Heart left ventricle (tissue), 16 donors: ENCODE data around the gene CIRBP. TPM values are rescaled to one million over a fixed set of nuclear protein-coding genes. Genes with fewer than 3 reads are reported as not detected.

Experiments used
- ATAC-seq, 4 donors: fragments of 200-7000 bp; cut with Tn5 transposase; one replicate each; pipeline ENCODE4 v1.9.1; 2020 to 2022; ENCODE audit warnings: moderate library complexity in 4 of 4, mild to moderate bottlenecking in 3 of 4, moderate number of reproducible peaks in 1 of 4
- DNase-seq, 5 donors: peaks; one replicate each; pipeline ENCODE4 v3.0.0-alpha.2; 2020
- H3K27ac ChIP-seq, 12 donors: fragments of 200-600 bp; sonication (generic) in 4 of 12; one replicate each; pipeline versions ENCODE4 v1.5.0 to v1.8.0; 2016 to 2022; ENCODE audit warnings: mild to moderate bottlenecking in 2 of 12
- H3K27me3 ChIP-seq, 9 donors: fragments of 200-600 bp; sonication (generic) in 2 of 9; one replicate each; pipeline versions ENCODE4 v1.5.1 to v1.8.0; 2016 to 2022; ENCODE audit warnings: mild to moderate bottlenecking in 3 of 9
- H3K36me3 ChIP-seq, 9 donors: fragments of 200-600 bp; sonication (generic) in 2 of 9; one replicate each; pipeline versions ENCODE4 v1.5.0 to v1.8.0; 2018 to 2022; ENCODE audit warnings: mild to moderate bottlenecking in 2 of 9
- H3K4me1 ChIP-seq, 12 donors: fragments of 200-600 bp; sonication (generic) in 4 of 12; one replicate each; pipeline versions ENCODE4 v1.5.0 to v1.8.0; 2016 to 2022; ENCODE audit warnings: mild to moderate bottlenecking in 3 of 12
- H3K4me3 ChIP-seq, 12 donors: fragments of 200-600 bp; sonication (generic) in 4 of 12; one replicate each; pipeline versions ENCODE4 v1.5.0 to v1.8.0; 2017 to 2022; ENCODE audit warnings: mild to moderate bottlenecking in 9 of 12, moderate library complexity in 4 of 12
- H3K9me3 ChIP-seq, 12 donors: fragments of 200-600 bp; sonication (generic) in 4 of 12; one replicate each; pipeline versions ENCODE4 v1.5.0 to v1.8.0; 2016 to 2022; ENCODE audit warnings: mild to moderate bottlenecking in 1 of 12
- POLR2A ChIP-seq, 2 donors: fragments of 450-650 bp; IDR thresholded peaks; one replicate each; pipeline ENCODE4 v1.6.1; 2017; ENCODE audit warnings: antibody characterized with exemption in 2 of 2, mild to moderate bottlenecking in 2 of 2, moderate library complexity in 2 of 2
- WGBS, 4 donors: extraction: QIAGEN DNeasy Blood & Tissue Kit in 2 of 4; methylation state at CpG; one replicate each; pipeline versions ENCODE4 v1.1.5 to v1.1.7; 2013 to 2018; 5-methylcytosine and 5-hydroxymethylcytosine counted together
- intact Hi-C, 10 donors: fragments of 100-400 bp; cut with DNase I; formaldehyde crosslinking; loops; one replicate each; pipeline versions ENCODE4 v1.11.1 to v1.14.2; 2022
- polyA plus RNA-seq, 2 donors: library from polyadenylated mRNA; stranded (reverse); fragments of 200-250 nt; gene quantifications; one replicate each; pipeline ENCODE4 v1.2.3, GENCODE V29; 2013
- total RNA-seq, 9 donors: library from RNA; depleted of rRNA in 2 of 9; stranded (reverse); fragments of >200 nt in 2 of 9; fragmentation: NEBNext Ultra II Directional in 3 of 9; extraction: Animal tissue kit (Norgen Biotek cat#: 25700) in 3 of 9; gene quantifications; one replicate each; pipeline versions ENCODE4 v1.1.0 to v1.2.4, GENCODE V29; 2016 to 2023
- TF ChIP-seq, protein P1 (sequence below), 12 donors: fragments of 200-600 bp; sonication (generic) in 4 of 12; IDR thresholded peaks; one replicate each; pipeline versions ENCODE4 v1.5.0 to v1.8.0; 2018 to 2022; ENCODE audit warnings: antibody characterized with exemption in 12 of 12, mild to moderate bottlenecking in 5 of 12
- donor health status: ischemic (EF 13 %, LVEDD 7.1; RV severe dilation, severe dysfunction).
- donor health status: healthy with polysubstance abuse.
- donor health status: DM: no; HTN: yes; CAD: no.
- donor health status: DM: no; HTN: no; CAD: no.
- donor health status: ischemic (EF 25% LVEDD 6.9; RV normal size, moderate dysfunction).
- donor health status: ischemic (EF 25% LVEDD 5.7; RV mildly dilated, moderate dysfunction).
- donor health status: healthy.
- donor health status: DM: yes; HTN: yes; CAD: no.
- donor health status: ischemic (EF 35%, LVEDD 5.7; RV mildly dilated, moderate dysfunction).
- donor health status: nonischemic (EF 11% LVEDD 7.7; RV severe dilation, severe dysfunction).
- donor health status: DM: yes; HTN: yes; CAD: no.
- donor health status: PGD.
- donor health status: ischemic (EF 29% LVEDD 5.4; RV normal size, mild dysfunction).
- donor health status: nonischemic (EF 23%, LVEDD 6.1; RV moderate dilation, normal function).

CIRBP gene
- total and polyA plus RNA-seq, 11 donors: 149 to 425 (median 269) TPM

- Histone ChIP-seq H3K9me3 (no peaks in the 10 kb centered on the region), H3K27me3 (no peaks in the 10 kb centered on the region), H3K36me3 (peaks cover 6 to 39% (median 32%) of the 10 kb centered on the region in 9 donors), H3K27ac (peak overlapping the region; percentile 84 to 100 (median 98)), H3K4me3 (peak overlapping the region in 10 of 12 donors; percentile 27 to 82 (median 73)), H3K4me1 (peaks cover 20 to 79% (median 73%) of the 10 kb centered on the region in 12 donors)
- no peak for TF ChIP-seq POLR2A (IDR thresholded peaks at IDR 0.05)
- TF ChIP-seq, protein P1, sequence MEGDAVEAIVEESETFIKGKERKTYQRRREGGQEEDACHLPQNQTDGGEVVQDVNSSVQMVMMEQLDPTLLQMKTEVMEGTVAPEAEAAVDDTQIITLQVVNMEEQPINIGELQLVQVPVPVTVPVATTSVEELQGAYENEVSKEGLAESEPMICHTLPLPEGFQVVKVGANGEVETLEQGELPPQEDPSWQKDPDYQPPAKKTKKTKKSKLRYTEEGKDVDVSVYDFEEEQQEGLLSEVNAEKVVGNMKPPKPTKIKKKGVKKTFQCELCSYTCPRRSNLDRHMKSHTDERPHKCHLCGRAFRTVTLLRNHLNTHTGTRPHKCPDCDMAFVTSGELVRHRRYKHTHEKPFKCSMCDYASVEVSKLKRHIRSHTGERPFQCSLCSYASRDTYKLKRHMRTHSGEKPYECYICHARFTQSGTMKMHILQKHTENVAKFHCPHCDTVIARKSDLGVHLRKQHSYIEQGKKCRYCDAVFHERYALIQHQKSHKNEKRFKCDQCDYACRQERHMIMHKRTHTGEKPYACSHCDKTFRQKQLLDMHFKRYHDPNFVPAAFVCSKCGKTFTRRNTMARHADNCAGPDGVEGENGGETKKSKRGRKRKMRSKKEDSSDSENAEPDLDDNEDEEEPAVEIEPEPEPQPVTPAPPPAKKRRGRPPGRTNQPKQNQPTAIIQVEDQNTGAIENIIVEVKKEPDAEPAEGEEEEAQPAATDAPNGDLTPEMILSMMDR (IDR thresholded peaks at IDR 0.05): no peak
- peak; percentile 0 to 18 (median 2) for ATAC-seq
- intact Hi-C loops: no loop called here
- DNase-seq: peak in 4 of 5 donors; percentile 49 to 60 (median 56)
- WGBS, 4 donors: 16 to 26% (median 24%) methylated on average over 14 to 33 of the region's 33 CpGs
Measured at GRCh38 chr19:1259876-1260748, 9.0 kb upstream of the CIRBP start.

GRCh38 chr19:1260749-1261537, 8.2 kb upstream of the CIRBP start:
- Histone ChIP-seq H3K4me1 (peaks cover 12 to 79% (median 73%) of the 10 kb centered on the region in 12 donors), H3K27ac (peak overlapping the region; percentile 87 to 100 (median 98)), H3K9me3 (no peaks in the 10 kb centered on the region), H3K27me3 (no peaks in the 10 kb centered on the region), H3K36me3 (peaks cover 0 to 30% (median 24%) of the 10 kb centered on the region in 9 donors), H3K4me3 (peak overlapping the region; percentile 40 to 82 (median 72))
- peak; percentile 26 to 60 for TF ChIP-seq POLR2A (IDR thresholded peaks at IDR 0.05)
- TF ChIP-seq, protein P1 (IDR thresholded peaks at IDR 0.05): no peak
- DNase-seq (peak; percentile 97 to 99 (median 98)), ATAC-seq (peak; percentile 76 to 83 (median 80))
- 0 to 2% (median 1%) methylated on average over 18 to 83 of the region's 83 CpGs for WGBS, 4 donors
- intact Hi-C loops: no loop called here

DNA sequence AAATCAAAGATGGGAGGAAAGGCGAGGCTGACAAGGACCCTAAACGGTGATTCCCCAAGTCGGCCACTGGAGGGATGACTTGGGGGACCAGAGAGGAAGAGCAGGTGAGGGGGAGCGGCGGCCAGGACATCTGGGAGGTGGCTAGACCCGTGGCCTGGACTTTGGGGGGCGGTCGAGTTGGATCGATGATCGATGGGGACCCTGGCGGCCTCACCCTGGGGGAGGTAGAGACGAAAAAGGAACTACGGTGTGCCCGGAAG, 7.7 kb upstream of the CIRBP start:
- TF ChIP-seq POLR2A (IDR thresholded peaks at IDR 0.05): no peak
- TF ChIP-seq, protein P1 (IDR thresholded peaks at IDR 0.05): peak in 1 of 12 donors; percentile 24
- Histone ChIP-seq H3K36me3 (peaks cover 0 to 25% (median 19%) of the 10 kb centered on the region in 9 donors), H3K27ac (peak overlapping the region; percentile 64 to 100 (median 96)), H3K9me3 (no peaks in the 10 kb centered on the region), H3K4me3 (peak overlapping the region; percentile 40 to 82 (median 72)), H3K4me1 (peaks cover 11 to 81% (median 75%) of the 10 kb centered on the region in 12 donors), H3K27me3 (no peaks in the 10 kb centered on the region)
- ATAC-seq: no peak
- intact Hi-C loops: no loop called here
- peak in 2 of 5 donors; percentile 36 to 40 for DNase-seq
- WGBS, 4 donors: 22 to 29% (median 26%) methylated on average over 14 of the region's 14 CpGs
